T-helper 1 cell treated with Interleukin-12 subunit alpha and Interleukin-12 subunit beta and Interleukin-4 antibody, amounts not matched to agents 30 μg/mL and 1 μg/mL, for 36 hours (primary cell): ENCODE measurements around the gene CNDP2.

Source experiments
- H3K27ac Mint-ChIP-seq: one replicate; pipeline ENCODE4 v1.8.0; 2021; ENCODE audit warnings: mild to moderate bottlenecking, mixed read lengths
- H3K27me3 Mint-ChIP-seq: one replicate; pipeline ENCODE4 v1.8.0; 2021; ENCODE audit warnings: low read depth, mixed read lengths
- H3K36me3 Mint-ChIP-seq: one replicate; pipeline ENCODE4 v1.8.0; 2021; ENCODE audit warnings: low read depth, mixed read lengths
- H3K4me1 Mint-ChIP-seq: one replicate; pipeline ENCODE4 v1.8.0; 2021; ENCODE audit warnings: low read depth, mixed read lengths
- H3K4me3 Mint-ChIP-seq: one replicate; pipeline ENCODE4 v1.8.0; 2021; ENCODE audit warnings: mild to moderate bottlenecking, moderate library complexity, mixed read lengths
- H3K9me3 Mint-ChIP-seq: one replicate; pipeline ENCODE4 v1.8.0; 2021; ENCODE audit warnings: mixed read lengths

The CNDP2 gene

DNA sequence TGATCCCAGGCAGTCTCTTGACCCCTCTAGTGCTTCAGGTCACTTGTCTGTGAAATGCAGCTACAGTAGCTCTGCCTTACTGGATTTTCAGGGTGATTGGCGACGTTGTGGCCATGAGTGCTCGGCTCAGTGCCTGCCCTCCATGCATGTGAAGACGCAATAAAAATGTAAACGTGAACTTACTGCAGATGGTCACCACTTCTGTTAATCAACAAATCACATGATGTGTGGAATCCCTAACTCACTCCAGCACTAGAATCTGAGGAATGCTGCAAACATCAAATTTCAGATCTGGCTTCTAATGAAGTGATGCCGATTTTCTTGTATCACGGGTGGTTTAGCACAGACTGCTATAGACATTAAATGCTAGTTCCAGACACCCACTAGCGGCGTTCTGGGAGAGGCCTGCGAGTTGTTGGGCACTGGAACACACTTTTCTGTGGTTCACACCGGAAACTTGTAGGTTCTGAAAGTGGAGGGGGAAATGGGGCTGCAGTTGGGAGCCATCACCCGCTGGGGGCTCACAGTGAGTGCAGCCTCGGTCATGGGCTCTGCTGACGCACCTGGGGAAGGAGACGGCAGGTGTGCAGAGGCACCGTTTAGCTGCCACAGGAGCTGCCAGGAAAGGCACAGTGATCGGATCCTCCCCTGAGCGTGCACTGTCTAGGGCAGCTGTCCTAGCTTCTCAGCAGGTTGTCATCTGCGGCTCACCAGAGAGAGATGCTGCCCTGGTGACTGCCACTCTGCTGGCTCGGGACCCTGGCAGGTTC lies 44.7 kb downstream of the CNDP2 start:
- H3K36me3 Mint-ChIP-seq, result no peaks in the 10 kb centered on the region
- no peaks in the 10 kb centered on the region for H3K27me3 Mint-ChIP-seq
- no peak overlapping the region for H3K27ac Mint-ChIP-seq
- H3K4me1 Mint-ChIP-seq, result no peaks in the 10 kb centered on the region
- no peaks in the 10 kb centered on the region for H3K9me3 Mint-ChIP-seq
- no peak overlapping the region for H3K4me3 Mint-ChIP-seq

DNA sequence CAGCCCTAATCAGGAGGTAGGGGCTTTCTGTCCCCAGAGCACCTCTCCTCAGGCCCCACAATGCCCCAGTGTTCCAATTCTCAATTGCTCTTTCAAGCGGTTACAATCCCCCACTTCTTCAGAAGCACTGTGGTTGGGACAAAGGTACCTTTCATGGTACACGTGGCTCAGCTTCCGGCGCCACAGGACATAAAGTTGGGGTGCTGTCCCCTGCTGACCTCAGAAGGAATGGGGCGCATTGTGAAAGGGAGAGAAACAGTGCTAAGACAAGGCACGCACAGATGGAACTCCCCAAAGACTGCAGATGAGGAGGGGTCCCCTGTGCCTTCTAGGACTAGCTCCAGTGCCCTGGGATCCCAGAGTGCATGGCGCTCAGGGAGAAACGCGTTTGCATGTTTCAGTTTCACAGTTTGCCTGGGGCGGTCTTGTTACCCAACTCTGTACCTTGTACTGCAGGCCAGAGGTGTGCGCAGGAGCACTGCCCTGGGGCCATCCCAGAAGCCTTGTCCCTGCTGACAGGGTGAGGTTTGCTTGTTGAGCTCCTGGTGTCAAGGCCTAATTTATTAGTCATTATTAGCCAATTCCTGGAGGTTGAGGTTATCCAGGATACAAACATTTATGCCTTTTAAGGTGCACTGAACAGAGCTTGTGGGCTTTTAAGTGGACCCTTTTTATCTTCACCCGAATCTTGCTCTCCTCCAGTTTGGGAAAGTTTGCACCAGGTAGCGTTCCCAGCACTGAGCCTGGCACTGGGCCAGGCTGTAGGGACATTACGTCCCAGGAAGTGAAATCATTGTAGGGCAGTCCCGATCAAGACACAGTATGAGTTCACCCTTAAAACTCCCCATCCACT lies 45.8 kb downstream of the CNDP2 start:
- no peak overlapping the region for H3K4me3 Mint-ChIP-seq
- no peaks in the 10 kb centered on the region for H3K36me3 Mint-ChIP-seq
- H3K4me1 Mint-ChIP-seq, result peaks cover 2% of the 10 kb centered on the region
- no peak overlapping the region for H3K27ac Mint-ChIP-seq
- no peaks in the 10 kb centered on the region for H3K27me3 Mint-ChIP-seq
- no peaks in the 10 kb centered on the region for H3K9me3 Mint-ChIP-seq

DNA sequence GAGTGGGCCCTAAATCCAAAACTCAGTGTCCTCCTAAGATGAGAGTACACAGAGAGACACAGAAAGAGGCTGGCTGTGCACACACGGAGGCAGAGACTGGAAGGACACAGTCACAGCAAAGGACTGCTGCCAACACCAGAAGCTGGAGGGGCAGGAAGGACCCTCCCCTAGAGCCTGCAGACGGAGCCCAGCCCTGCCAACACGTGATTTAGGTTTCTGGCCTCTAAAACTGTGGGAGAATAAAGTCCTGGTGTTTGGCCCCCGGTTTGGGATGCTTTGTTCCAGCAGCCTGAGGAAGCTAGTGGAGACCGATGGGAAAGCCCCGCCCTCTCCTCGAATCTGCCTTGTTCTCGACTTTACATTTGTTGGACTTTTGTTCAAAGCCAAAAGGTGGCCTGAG lies 48.7 kb downstream of the CNDP2 start:
- Mint-ChIP-seq H3K4me1 (peaks cover 7% of the 10 kb centered on the region), H3K4me3 (no peak overlapping the region), H3K9me3 (peaks cover 21% of the 10 kb centered on the region)

GRCh38 chr18:74546007-74546406 lies 49.8 kb downstream of the CNDP2 start:
- peaks cover 25% of the 10 kb centered on the region for H3K9me3 Mint-ChIP-seq
- peaks cover 7% of the 10 kb centered on the region for H3K4me1 Mint-ChIP-seq
- no peak overlapping the region for H3K4me3 Mint-ChIP-seq
- H3K27me3 Mint-ChIP-seq, result no peaks in the 10 kb centered on the region
- H3K36me3 Mint-ChIP-seq, result no peaks in the 10 kb centered on the region
- no peak overlapping the region for H3K27ac Mint-ChIP-seq

More for the DNA sequence above, 48.7 kb downstream of the CNDP2 start:
- H3K36me3 Mint-ChIP-seq, result no peaks in the 10 kb centered on the region
- no peak overlapping the region for H3K27ac Mint-ChIP-seq
- no peaks in the 10 kb centered on the region for H3K27me3 Mint-ChIP-seq

- Mint-ChIP-seq H3K4me1 (peaks cover 9% of the 10 kb centered on the region), H3K4me3 (no peak overlapping the region), H3K36me3 (no peaks in the 10 kb centered on the region), H3K9me3 (peaks cover 25% of the 10 kb centered on the region), H3K27ac (no peak overlapping the region), H3K27me3 (no peaks in the 10 kb centered on the region)
These were observed 50.8 kb downstream of the CNDP2 start for GRCh38 chr18:74546751-74547530.

DNA sequence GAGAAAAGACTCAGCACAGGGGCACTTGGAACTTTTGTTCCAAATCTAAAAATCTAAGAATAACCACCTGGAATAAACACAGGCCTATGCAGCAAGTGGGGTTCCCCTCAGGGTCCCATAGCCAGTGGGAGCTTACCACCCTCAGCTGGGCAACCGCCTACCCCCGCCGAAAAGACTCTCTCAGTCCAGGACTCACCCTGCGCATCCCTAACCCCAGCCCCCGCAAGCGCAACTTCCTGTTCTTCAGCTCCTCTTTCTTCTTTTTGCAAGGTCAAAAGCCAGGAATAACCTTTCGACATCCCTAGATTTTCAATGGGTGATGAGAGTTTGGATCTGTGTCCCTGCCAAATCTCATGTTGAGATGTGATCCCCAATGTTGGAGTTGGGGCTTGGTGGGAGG lies 51.7 kb downstream of the CNDP2 start:
- no peak overlapping the region for H3K27ac Mint-ChIP-seq
- no peaks in the 10 kb centered on the region for H3K27me3 Mint-ChIP-seq
- peaks cover 25% of the 10 kb centered on the region for H3K9me3 Mint-ChIP-seq
- H3K4me1 Mint-ChIP-seq, result peaks cover 9% of the 10 kb centered on the region
- H3K36me3 Mint-ChIP-seq, result no peaks in the 10 kb centered on the region
- H3K4me3 Mint-ChIP-seq, result no peak overlapping the region

DNA sequence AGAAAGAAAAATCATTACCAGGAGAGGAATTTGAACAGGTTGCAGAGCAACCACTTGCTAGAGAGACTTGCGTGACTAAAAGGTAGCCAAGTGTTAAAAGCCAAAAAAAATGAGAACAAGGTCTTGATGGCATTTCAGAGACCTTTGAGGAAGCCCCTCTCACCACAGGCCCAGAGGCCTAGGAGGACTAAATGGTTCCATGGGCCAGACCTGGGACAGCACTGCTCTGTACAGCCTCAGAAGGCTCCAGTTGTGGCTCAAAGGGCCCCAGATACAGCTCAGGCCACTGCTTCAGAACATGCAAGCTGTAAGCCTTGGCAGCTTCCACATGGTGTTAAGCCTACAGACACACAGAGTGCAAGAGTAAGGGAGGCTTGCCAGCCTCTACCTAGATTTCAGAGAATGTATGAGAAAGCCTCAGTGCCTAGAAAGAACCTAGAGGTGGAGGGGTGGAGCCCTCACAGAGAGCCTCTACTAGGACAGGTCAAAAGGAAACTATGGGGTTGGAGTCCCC lies 53.5 kb downstream of the CNDP2 start:
- Mint-ChIP-seq H3K4me3 (no peak overlapping the region), H3K27ac (no peak overlapping the region), H3K9me3 (peaks cover 25% of the 10 kb centered on the region), H3K4me1 (peaks cover 9% of the 10 kb centered on the region), H3K27me3 (peaks cover 3% of the 10 kb centered on the region), H3K36me3 (no peaks in the 10 kb centered on the region)

DNA sequence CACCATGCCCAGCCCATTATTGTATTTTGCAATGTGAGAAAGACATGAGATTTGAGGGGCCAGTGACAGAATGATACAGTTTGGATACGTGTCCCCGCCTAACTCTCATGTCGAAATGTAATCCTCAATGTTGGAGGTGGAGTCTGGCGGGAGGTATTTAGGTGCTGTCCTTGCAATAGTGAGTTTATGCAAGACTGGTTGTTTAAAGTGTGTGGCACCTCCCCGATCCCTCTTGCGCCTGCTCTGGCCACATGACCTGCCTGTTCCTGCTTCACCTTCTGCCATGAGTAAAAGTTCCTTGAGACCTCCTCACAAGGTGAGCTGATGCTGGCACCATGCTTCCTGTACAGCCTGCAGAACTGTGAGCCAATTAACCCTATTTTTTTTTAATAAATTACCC lies 54.7 kb downstream of the CNDP2 start:
- no peak overlapping the region for H3K27ac Mint-ChIP-seq
- H3K9me3 Mint-ChIP-seq, result peaks cover 25% of the 10 kb centered on the region

GRCh38 chr18:74551452-74551851 lies 55.3 kb downstream of the CNDP2 start:
- Mint-ChIP-seq H3K27me3 (peaks cover 3% of the 10 kb centered on the region), H3K9me3 (peaks cover 25% of the 10 kb centered on the region), H3K36me3 (no peaks in the 10 kb centered on the region), H3K4me3 (no peak overlapping the region), H3K27ac (no peak overlapping the region), H3K4me1 (peaks cover 9% of the 10 kb centered on the region)

More for the DNA sequence above, 54.7 kb downstream of the CNDP2 start:
- Mint-ChIP-seq H3K27me3 (peaks cover 3% of the 10 kb centered on the region), H3K36me3 (no peaks in the 10 kb centered on the region), H3K4me1 (peaks cover 9% of the 10 kb centered on the region), H3K4me3 (no peak overlapping the region)

- Mint-ChIP-seq H3K4me3 (no peak overlapping the region), H3K36me3 (no peaks in the 10 kb centered on the region), H3K4me1 (peaks cover 6% of the 10 kb centered on the region), H3K9me3 (peaks cover 25% of the 10 kb centered on the region), H3K27ac (no peak overlapping the region), H3K27me3 (peaks cover 3% of the 10 kb centered on the region)
These were observed 55.9 kb downstream of the CNDP2 start for GRCh38 chr18:74551936-74552555.

DNA sequence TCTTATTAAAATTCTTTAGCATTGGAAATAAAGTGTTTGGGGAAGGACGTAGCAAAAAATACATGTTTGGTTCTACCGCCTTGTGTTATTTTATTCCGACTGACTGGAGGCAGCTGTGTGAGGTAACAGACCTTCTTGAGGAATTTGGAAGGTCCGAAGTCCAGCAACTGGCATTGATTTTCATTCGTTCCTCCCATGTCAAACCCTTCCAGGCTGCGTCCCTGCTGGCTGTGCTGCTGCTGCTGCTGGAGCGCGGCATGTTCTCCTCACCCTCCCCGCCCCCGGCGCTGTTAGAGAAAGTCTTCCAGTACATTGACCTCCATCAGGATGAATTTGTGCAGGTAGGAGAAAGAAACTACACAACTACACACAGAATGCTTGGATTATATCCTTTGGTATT lies 60.0 kb downstream of the CNDP2 start:
- Mint-ChIP-seq H3K27me3 (peaks cover 7% of the 10 kb centered on the region), H3K4me1 (peaks cover 2% of the 10 kb centered on the region), H3K9me3 (no peaks in the 10 kb centered on the region), H3K27ac (no peak overlapping the region), H3K36me3 (no peaks in the 10 kb centered on the region), H3K4me3 (no peak overlapping the region)

DNA sequence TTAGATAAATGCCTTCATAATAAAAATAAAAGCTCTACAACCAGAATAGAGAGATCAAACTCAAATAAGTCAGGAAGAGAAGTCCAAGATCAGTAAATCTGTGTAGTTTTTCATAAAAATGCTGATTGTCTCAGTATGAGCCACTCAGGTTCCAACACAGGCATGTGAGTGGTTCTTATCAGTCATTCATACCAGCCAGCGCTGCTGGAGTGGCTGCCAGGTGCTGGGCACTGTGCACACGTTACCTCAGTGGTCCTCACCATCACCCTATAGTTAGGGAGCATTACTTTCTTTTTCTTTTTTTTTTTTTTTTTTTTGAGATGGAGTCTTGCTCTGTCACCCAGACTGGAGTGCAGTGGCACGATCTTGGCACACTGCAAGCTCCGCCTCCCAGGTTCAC lies 61.9 kb downstream of the CNDP2 start:
- Mint-ChIP-seq H3K36me3 (no peaks in the 10 kb centered on the region), H3K4me3 (no peak overlapping the region), H3K27me3 (peaks cover 7% of the 10 kb centered on the region), H3K9me3 (no peaks in the 10 kb centered on the region), H3K4me1 (no peaks in the 10 kb centered on the region), H3K27ac (no peak overlapping the region)

DNA sequence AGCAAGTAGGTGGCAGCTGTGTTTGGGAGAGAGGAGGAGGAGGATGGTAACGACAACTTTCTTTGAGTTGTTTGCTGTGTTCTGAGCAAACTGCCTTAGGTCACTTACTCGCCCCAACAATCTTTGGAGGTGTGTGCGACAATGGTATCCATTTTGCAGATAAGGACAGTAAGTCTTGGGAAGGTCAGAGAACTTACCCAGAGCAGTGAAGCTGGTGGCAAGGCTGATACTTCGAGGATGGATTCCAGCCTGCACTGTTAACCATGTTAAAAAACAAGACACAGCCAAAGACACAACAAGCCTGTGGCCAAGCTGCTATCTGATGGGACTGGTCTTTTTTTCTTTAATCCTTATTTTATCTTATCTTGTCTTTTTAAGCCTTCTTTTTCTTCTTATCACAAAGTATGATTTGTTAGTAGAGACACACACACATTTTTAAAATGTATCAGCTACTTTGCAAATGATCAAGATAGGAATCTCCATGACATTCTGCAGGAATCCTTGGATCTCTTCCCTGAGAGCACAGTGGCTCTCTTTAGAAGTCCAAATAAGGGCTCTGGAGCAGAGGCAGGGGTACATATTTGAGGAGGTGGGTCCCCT lies 66.1 kb downstream of the CNDP2 start:
- H3K4me1 Mint-ChIP-seq, result no peaks in the 10 kb centered on the region
- H3K4me3 Mint-ChIP-seq, result no peak overlapping the region
- H3K27me3 Mint-ChIP-seq, result peaks cover 7% of the 10 kb centered on the region
- peaks cover 2% of the 10 kb centered on the region for H3K36me3 Mint-ChIP-seq
- H3K27ac Mint-ChIP-seq, result no peak overlapping the region
- peaks cover 11% of the 10 kb centered on the region for H3K9me3 Mint-ChIP-seq

GRCh38 chr18:74562775-74563174 lies 66.6 kb downstream of the CNDP2 start:
- H3K4me1 Mint-ChIP-seq, result no peaks in the 10 kb centered on the region

More at GRCh38 chr18:74562775-74563174, 66.6 kb downstream of the CNDP2 start:
- Mint-ChIP-seq H3K27me3 (peaks cover 6% of the 10 kb centered on the region), H3K4me3 (no peak overlapping the region), H3K27ac (no peak overlapping the region), H3K9me3 (peaks cover 15% of the 10 kb centered on the region), H3K36me3 (peaks cover 2% of the 10 kb centered on the region)
